ENCODE data around the gene MRPS21.

The MRPS21 gene

DNA sequence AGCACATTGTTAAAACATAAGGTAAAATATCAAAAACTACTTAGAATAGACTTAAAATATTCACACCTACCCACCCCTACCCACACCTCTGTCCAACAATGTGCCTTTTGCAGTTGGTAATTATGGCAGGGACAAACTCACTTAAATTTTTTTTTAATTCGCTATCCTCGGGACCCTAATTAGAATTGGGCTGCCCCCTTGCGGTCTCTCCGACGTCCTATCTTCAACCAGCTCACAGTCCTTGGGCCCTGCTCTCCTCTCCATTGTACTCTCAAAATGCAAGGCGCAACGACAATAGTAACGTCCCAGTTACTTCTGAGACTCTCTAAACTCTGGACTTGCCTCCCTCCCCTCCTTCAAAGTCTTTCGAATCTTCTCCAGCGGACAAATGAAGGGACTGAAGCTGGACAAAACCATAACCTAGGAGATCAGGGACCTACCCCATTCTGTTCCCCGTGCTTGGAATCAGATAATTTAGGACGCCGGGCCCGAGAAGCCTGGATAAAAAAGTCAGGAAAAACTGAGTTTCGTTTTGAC lies 12.4 kb upstream of the MRPS21 start:
- Histone ChIP-seq H3K9me3 (ENCODE audit: control insufficient read depth, insufficient read depth, low read depth, low read length) (no peaks in the 10 kb centered on the region), H3K36me3 (ENCODE audit: control insufficient read depth in 2 of 2, insufficient read depth in 1 of 2, low read length in 2 of 2) (peaks cover 0 to 8% of the 10 kb centered on the region in 2 experiments; a peak in 1 of 3 replicates), H3K4me3 (ENCODE audit: low read depth, low read length) (peak overlapping the region; percentile 28; the same call in 1 of the 2 replicates), H3K4me1 (ENCODE audit: control insufficient read depth, insufficient read depth, low read length) (no peaks in the 10 kb centered on the region), H3K27ac (ENCODE audit: extremely low read depth, low read depth, low read length) (no peak overlapping the region; the same call in 1 of the 2 replicates)
- ChIA-PET CTCF (interaction anchor here (0.6 to 5.8 kb wide), 18 partner anchors 9 to 597 kb away, joined by 3 to 101 read pairs (median 4); partner anchors contain the start of genes APH1A, C1orf54 and CA14), POLR2A (interaction anchor here (0.9 to 1.0 kb wide), 3 partner anchors 12 to 45 kb away, joined by 3 to 8 read pairs (median 3); partner anchors contain the start of gene APH1A)
- TF ChIP-seq ZNF335 (tag by site-specific recombination; conservative IDR thresholded peaks at IDR 0.05) (peak; percentile 69), ZNF660 (tag by site-specific recombination; IDR thresholded peaks at IDR 0.05) (0 out of 2 replicates have a peak, but pooled peaks have one; percentile 36), ZNF155 (tag by site-specific recombination; IDR thresholded peaks at IDR 0.05) (no peak), ZNF654 (tag by site-specific recombination; IDR thresholded peaks at IDR 0.05; ENCODE audit: low read depth) (peak; percentile 75), ZBTB48 (tag by site-specific recombination; IDR thresholded peaks at IDR 0.05) (0 out of 2 replicates have a peak, but pooled peaks have one; percentile 19), ZBTB49 (tag by site-specific recombination; IDR thresholded peaks at IDR 0.05; ENCODE audit: low read depth) (no peak), SP2 (tag by site-specific recombination; IDR thresholded peaks at IDR 0.05) (no peak), ZBTB21 (tag by site-specific recombination; IDR thresholded peaks at IDR 0.05) (0 out of 2 replicates have a peak, but pooled peaks have one; percentile 20)
- TF ChIP-seq, protein P1, sequence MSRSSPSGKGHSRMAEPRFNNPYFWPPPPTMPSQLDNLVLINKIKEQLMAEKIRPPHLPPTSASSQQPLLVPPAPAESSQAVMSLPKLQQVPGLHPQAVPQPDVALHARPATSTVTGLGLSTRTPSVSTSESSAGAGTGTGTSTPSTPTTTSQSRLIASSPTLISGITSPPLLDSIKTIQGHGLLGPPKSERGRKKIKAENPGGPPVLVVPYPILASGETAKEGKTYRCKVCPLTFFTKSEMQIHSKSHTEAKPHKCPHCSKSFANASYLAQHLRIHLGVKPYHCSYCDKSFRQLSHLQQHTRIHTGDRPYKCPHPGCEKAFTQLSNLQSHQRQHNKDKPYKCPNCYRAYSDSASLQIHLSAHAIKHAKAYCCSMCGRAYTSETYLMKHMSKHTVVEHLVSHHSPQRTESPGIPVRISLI (tag by site-specific recombination; IDR thresholded peaks at IDR 0.05): peak; percentile 71; the same call in 1 of the 2 replicates
- TF ChIP-seq, protein P2, sequence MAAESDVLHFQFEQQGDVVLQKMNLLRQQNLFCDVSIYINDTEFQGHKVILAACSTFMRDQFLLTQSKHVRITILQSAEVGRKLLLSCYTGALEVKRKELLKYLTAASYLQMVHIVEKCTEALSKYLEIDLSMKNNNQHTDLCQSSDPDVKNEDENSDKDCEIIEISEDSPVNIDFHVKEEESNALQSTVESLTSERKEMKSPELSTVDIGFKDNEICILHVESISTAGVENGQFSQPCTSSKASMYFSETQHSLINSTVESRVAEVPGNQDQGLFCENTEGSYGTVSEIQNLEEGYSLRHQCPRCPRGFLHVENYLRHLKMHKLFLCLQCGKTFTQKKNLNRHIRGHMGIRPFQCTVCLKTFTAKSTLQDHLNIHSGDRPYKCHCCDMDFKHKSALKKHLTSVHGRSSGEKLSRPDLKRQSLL (tag by site-specific recombination; IDR thresholded peaks at IDR 0.05): 0 out of 2 replicates have a peak, but pooled peaks have one; percentile 7
- TF ChIP-seq, protein P3, sequence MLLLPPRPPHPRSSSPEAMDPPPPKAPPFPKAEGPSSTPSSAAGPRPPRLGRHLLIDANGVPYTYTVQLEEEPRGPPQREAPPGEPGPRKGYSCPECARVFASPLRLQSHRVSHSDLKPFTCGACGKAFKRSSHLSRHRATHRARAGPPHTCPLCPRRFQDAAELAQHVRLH (tag by site-specific recombination; IDR thresholded peaks at IDR 0.05): 0 out of 2 replicates have a peak, but pooled peaks have one; percentile 18
- TF ChIP-seq, protein P4, sequence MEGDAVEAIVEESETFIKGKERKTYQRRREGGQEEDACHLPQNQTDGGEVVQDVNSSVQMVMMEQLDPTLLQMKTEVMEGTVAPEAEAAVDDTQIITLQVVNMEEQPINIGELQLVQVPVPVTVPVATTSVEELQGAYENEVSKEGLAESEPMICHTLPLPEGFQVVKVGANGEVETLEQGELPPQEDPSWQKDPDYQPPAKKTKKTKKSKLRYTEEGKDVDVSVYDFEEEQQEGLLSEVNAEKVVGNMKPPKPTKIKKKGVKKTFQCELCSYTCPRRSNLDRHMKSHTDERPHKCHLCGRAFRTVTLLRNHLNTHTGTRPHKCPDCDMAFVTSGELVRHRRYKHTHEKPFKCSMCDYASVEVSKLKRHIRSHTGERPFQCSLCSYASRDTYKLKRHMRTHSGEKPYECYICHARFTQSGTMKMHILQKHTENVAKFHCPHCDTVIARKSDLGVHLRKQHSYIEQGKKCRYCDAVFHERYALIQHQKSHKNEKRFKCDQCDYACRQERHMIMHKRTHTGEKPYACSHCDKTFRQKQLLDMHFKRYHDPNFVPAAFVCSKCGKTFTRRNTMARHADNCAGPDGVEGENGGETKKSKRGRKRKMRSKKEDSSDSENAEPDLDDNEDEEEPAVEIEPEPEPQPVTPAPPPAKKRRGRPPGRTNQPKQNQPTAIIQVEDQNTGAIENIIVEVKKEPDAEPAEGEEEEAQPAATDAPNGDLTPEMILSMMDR (tag by site-specific recombination; IDR thresholded peaks at IDR 0.05): peak; percentile 60

- Histone ChIP-seq H3K27ac (ENCODE audit: extremely low read depth, low read depth, low read length) (no peak within 1 kb of the TSS; the same call in 1 of the 2 replicates), H3K36me3 (ENCODE audit: control insufficient read depth in 2 of 2, insufficient read depth in 1 of 2, low read length in 2 of 2) (peaks cover 0 to 3% of the 10 kb centered on the region in 2 experiments; a peak in 1 of 3 replicates), H3K9me3 (ENCODE audit: control insufficient read depth, insufficient read depth, low read depth, low read length) (no peaks in the 10 kb centered on the region), H3K4me3 (ENCODE audit: low read depth, low read length) (peak within 1 kb of the TSS; percentile 28), H3K4me1 (ENCODE audit: control insufficient read depth, insufficient read depth, low read length) (no peaks in the 10 kb centered on the region)
- ChIA-PET POLR2A (interaction anchor here (0.6 to 1.0 kb wide), 5 partner anchors 13 to 93 kb away, joined by 3 to 8 read pairs (median 3); partner anchors contain the start of genes APH1A and CA14), CTCF (interaction anchor here (0.6 to 5.8 kb wide), 18 partner anchors 9 to 596 kb away, joined by 3 to 101 read pairs (median 4); partner anchors contain the start of genes APH1A, C1orf54 and CA14)
- TF ChIP-seq ZEB2 (tag by site-specific recombination; IDR thresholded peaks at IDR 0.05) (peak; percentile 22; the same call in 1 of the 2 replicates), ZNF37A (tag by site-specific recombination; IDR thresholded peaks at IDR 0.05) (no peak), ZNF521 (tag by site-specific recombination; IDR thresholded peaks at IDR 0.05) (no peak), ZBTB17 (tag by site-specific recombination; IDR thresholded peaks at IDR 0.05) (peak; percentile 79), ZFP41 (tag by site-specific recombination; IDR thresholded peaks at IDR 0.05; ENCODE audit: borderline replicate concordance) (no peak)
- TF ChIP-seq, protein P5, sequence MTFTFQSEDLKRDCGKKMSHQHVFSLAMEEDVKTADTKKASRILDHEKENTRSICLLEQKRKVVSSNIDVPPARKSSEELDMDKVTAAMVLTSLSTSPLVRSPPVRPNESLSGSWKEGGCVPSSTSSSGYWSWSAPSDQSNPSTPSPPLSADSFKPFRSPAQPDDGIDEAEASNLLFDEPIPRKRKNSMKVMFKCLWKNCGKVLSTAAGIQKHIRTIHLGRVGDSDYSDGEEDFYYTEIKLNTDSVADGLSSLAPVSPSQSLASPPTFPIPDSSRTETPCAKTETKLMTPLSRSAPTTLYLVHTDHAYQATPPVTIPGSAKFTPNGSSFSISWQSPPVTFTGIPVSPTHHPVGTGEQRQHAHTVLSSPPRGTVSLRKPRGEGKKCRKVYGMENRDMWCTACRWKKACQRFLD (tag by site-specific recombination; IDR thresholded peaks at IDR 0.05): no peak
- TF ChIP-seq, protein P6, sequence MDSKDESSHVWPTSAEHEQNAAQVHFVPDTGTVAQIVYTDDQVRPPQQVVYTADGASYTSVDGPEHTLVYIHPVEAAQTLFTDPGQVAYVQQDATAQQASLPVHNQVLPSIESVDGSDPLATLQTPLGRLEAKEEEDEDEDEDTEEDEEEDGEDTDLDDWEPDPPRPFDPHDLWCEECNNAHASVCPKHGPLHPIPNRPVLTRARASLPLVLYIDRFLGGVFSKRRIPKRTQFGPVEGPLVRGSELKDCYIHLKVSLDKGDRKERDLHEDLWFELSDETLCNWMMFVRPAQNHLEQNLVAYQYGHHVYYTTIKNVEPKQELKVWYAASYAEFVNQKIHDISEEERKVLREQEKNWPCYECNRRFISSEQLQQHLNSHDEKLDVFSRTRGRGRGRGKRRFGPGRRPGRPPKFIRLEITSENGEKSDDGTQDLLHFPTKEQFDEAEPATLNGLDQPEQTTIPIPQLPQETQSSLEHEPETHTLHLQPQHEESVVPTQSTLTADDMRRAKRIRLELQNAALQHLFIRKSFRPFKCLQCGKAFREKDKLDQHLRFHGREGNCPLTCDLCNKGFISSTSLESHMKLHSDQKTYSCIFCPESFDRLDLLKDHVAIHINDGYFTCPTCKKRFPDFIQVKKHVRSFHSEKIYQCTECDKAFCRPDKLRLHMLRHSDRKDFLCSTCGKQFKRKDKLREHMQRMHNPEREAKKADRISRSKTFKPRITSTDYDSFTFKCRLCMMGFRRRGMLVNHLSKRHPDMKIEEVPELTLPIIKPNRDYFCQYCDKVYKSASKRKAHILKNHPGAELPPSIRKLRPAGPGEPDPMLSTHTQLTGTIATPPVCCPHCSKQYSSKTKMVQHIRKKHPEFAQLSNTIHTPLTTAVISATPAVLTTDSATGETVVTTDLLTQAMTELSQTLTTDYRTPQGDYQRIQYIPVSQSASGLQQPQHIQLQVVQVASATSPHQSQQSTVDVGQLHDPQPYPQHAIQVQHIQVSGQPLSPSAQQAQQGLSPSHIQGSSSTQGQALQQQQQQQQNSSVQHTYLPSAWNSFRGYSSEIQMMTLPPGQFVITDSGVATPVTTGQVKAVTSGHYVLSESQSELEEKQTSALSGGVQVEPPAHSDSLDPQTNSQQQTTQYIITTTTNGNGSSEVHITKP (tag by site-specific recombination; IDR thresholded peaks at IDR 0.05): peak; percentile 88
These were observed 11.7 kb upstream of the MRPS21 start, which contains the start of gene CIART for GRCh38 chr1:150281758-150282557. TSS of gene CIART (plus strand) at chr1:150282554. CDS start at chr1:150283268, 714 bp downstream.
